Spleen (tissue), 7 donors: ENCODE measurements around the gene ZNF536.

Source experiments
- POLR2A ChIP-seq, 3 donors: fragments of 450-650 bp; IDR thresholded peaks; one replicate each; pipeline ENCODE4 v1.5.1; 2017; ENCODE audit warnings: antibody characterized with exemption in 3 of 3, mild to moderate bottlenecking in 1 of 3
- POLR2AphosphoS5 ChIP-seq, 3 donors: sonication (generic); formaldehyde crosslinking; IDR thresholded peaks; one replicate each; pipeline ENCODE4 v1.5.1; 2017; ENCODE audit warnings: antibody characterized with exemption in 3 of 3
- TF ChIP-seq, protein P1 (sequence below), 11 experiments: fragments of 200-600 bp in 7 of 11; fragments of 450-650 bp in 4 of 11; sonication (generic) in 4 of 11; IDR thresholded peaks in 8 of 11; conservative IDR thresholded peaks in 3 of 11; 1 replicate in 7 of 11; 2 replicates in 4 of 11; pipeline versions ENCODE4 v1.4.0 to v1.8.0; 2016 to 2021; ENCODE audit warnings: antibody characterized with exemption in 11 of 11, inconsistent platforms in 4 of 11, mild to moderate bottlenecking in 1 of 11
- donor health status: DM: no; HTN: no; CAD: no; lungs with moderate emphysema.
- donor health status: DM: no; HTN: no; CAD: no.
- donor health status: DM: no; HTN: no; CAD: no.

DNA sequence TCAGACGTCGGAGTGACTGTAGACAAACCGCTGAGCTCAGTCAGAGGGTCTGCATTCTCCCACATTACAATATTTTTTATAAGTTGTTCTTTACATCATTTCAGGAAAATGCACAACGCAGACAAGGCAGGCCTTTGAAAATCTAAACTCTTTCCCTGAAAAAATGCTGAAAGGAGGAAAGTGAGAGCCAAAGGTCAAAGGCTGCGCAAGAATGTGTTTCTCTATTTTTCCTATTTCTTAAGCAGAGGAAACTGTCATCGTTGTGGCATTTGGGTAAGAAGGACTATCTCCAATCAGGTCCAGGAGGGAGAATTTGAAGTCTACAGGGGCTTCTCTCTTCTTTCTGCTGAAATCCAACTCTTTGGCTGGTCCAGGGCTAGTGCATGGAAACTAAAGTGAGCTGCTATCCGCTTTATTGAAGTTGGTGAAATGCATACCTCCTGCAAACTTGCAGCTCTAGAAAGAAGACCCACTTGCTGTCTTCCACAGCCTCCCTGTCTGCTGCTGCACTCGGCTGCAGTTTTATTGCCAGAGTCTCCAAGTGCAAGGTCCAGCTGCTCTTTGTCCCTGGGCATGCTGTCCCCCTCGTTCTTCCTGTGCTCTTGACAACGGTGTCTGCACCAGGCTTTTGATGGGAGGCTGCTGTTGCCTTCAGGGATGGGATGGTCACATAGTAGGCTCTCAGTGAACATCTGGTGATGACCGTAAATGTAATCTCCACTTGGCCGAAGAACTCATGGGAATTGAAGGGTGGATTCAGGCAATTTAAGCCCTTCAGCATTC, 31.2 kb downstream of the ZNF536 start:
- no peak for TF ChIP-seq POLR2A (IDR thresholded peaks at IDR 0.05)
- TF ChIP-seq, protein P1, sequence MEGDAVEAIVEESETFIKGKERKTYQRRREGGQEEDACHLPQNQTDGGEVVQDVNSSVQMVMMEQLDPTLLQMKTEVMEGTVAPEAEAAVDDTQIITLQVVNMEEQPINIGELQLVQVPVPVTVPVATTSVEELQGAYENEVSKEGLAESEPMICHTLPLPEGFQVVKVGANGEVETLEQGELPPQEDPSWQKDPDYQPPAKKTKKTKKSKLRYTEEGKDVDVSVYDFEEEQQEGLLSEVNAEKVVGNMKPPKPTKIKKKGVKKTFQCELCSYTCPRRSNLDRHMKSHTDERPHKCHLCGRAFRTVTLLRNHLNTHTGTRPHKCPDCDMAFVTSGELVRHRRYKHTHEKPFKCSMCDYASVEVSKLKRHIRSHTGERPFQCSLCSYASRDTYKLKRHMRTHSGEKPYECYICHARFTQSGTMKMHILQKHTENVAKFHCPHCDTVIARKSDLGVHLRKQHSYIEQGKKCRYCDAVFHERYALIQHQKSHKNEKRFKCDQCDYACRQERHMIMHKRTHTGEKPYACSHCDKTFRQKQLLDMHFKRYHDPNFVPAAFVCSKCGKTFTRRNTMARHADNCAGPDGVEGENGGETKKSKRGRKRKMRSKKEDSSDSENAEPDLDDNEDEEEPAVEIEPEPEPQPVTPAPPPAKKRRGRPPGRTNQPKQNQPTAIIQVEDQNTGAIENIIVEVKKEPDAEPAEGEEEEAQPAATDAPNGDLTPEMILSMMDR (IDR thresholded peaks at IDR 0.05 in 8 of 11, conservative IDR thresholded peaks at IDR 0.05 in 3 of 11), result no peak
- no peak for TF ChIP-seq POLR2AphosphoS5 (IDR thresholded peaks at IDR 0.05)
